GM12878 (cell line): ENCODE results near the gene CYP2U1. TPM values are rescaled to one million over a fixed set of nuclear protein-coding genes. Genes with fewer than 3 reads are reported as not detected.

ENCODE experiments used
- ATF7 ChIP-seq: fragments of 450-650 bp; IDR thresholded peaks from 2 replicates; pipeline ENCODE4 v1.6.1; 2016; ENCODE audit warnings: low read depth, mild to moderate bottlenecking
- EP300 ChIP-seq, 2 experiments: fragments of 150-350 bp in 1 of 2; IDR thresholded peaks; 2 replicates each; pipeline ENCODE4 v1.6.1; 2011 to 2012; ENCODE audit warnings: low read depth in 2 of 2, low read length in 2 of 2, borderline replicate concordance in 1 of 2, improper control_type of control experiment in 1 of 2, inconsistent platforms in 1 of 2; ENCODE audit not compliant: control insufficient read depth in 1 of 2
- FOXK2 ChIP-seq: fragments of 450-650 bp; IDR thresholded peaks from 2 replicates; pipeline ENCODE4 v1.6.1; 2017; ENCODE audit warnings: mild to moderate bottlenecking, moderate library complexity
- FOXM1 ChIP-seq: IDR thresholded peaks from 2 replicates; pipeline ENCODE4 v1.6.1; 2012; ENCODE audit warnings: low read depth, mild to moderate bottlenecking, inconsistent platforms, low read length, moderate library complexity
- RAD21 ChIP-seq: IDR thresholded peaks from 2 replicates; pipeline ENCODE4 v1.6.1; 2011; ENCODE audit warnings: mild to moderate bottlenecking, low read depth, low read length, moderate library complexity; ENCODE audit not compliant: insufficient read depth
- RUNX3 ChIP-seq: IDR thresholded peaks from 2 replicates; pipeline ENCODE4 v1.6.1; 2012; ENCODE audit warnings: low read length, inconsistent platforms
- SP1 ChIP-seq: IDR thresholded peaks from one replicate; pipeline ENCODE4 v1.6.1; 2011; ENCODE audit warnings: low read depth, low read length
- TCF12 ChIP-seq: IDR thresholded peaks from 2 replicates; pipeline ENCODE4 v1.6.1; 2011; ENCODE audit warnings: low read depth, mild to moderate bottlenecking, low read length
- TCF3 ChIP-seq: IDR thresholded peaks from 2 replicates; pipeline ENCODE4 v1.6.1; 2012; ENCODE audit warnings: low read depth, mild to moderate bottlenecking, low read length, borderline replicate concordance; ENCODE audit not compliant: insufficient read depth
- polyA plus RNA-seq, 11 experiments: library from polyadenylated mRNA; depleted of rRNA in 4 of 11; unstranded in 6 of 11; stranded (reverse) in 5 of 11; fragments of >200 nt; fragmentation: Nextera tagmentation in 4 of 11; fragmentation: Illumina TruSeq in 1 of 11; extraction: Ambion mirVana in 4 of 11; extraction: Trizol in 1 of 11; gene quantifications; 1 replicate in 1 of 11; 2 replicates in 10 of 11; pipeline versions ENCODE4 v1.2.1 to v1.2.3, GENCODE V29; 2011 to 2016; ENCODE audit warnings: inconsistent platforms in 2 of 11, missing spikeins in 2 of 11, low read depth in 1 of 11
- total RNA-seq, 4 experiments: library from RNA; depleted of rRNA in 3 of 4; stranded (reverse); fragments of >200 nt in 3 of 4; fragmentation: Illumina TruSeq in 1 of 4; extraction: Trizol in 1 of 4; gene quantifications; 2 replicates each; pipeline versions ENCODE4 v1.2.1 to v1.2.3, GENCODE V29; 2013 to 2021
- TF ChIP-seq, protein P1 (sequence below): fragments of 450-650 bp; IDR thresholded peaks from 2 replicates; pipeline ENCODE4 v1.6.1; 2016; ENCODE audit warnings: mild to moderate bottlenecking, moderate library complexity, borderline replicate concordance
- TF ChIP-seq, protein P2 (sequence below): fragments of 450-650 bp; IDR thresholded peaks from 2 replicates; pipeline ENCODE4 v1.6.1; 2017; ENCODE audit warnings: mild to moderate bottlenecking
- TF ChIP-seq, protein P3 (sequence below): IDR thresholded peaks from 2 replicates; pipeline ENCODE4 v1.6.1; 2012; ENCODE audit warnings: mild to moderate bottlenecking, low read depth, low read length
- TF ChIP-seq, protein P4 (sequence below): IDR thresholded peaks from 2 replicates; pipeline ENCODE4 v1.6.1; 2011; ENCODE audit warnings: low read depth, low read length, improper control_type of control experiment, borderline replicate concordance
- TF ChIP-seq, protein P5 (sequence below): fragments of 450-650 bp; IDR thresholded peaks from 2 replicates; pipeline ENCODE4 v1.6.1; 2017; ENCODE audit warnings: antibody characterized with exemption, mild to moderate bottlenecking, moderate library complexity
- TF ChIP-seq, protein P6 (sequence below): fragments of 450-650 bp; IDR thresholded peaks from 2 replicates; pipeline ENCODE4 v1.6.1; 2016; ENCODE audit warnings: mild to moderate bottlenecking

Gene CYP2U1
- total and polyA plus RNA-seq, 10 of the 15 experiments (the other 5 are each of a cell fraction or from before 2014, with no cell fraction given), result 0.41 to 3.4 (median 2.9) TPM

DNA sequence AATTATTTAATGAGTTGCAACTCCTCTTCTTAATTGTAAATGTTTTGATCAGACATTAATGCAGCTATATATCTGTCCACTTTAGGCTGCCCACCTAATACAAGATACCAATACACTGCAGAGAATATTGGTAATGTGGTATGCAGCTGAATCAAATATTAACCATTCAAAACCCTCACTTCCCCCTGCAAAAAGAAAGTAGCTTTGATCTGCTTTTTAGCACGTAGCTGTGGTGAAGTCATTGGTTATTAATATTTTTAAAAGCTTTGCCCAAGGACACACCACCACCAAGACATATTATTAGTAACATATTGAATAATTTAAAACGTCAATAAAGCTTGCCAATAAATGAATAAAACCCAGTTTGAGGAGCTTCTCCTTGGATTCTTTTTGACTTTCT, 28.6 kb upstream of the CYP2U1 start (continued):
- TF ChIP-seq, protein P1, sequence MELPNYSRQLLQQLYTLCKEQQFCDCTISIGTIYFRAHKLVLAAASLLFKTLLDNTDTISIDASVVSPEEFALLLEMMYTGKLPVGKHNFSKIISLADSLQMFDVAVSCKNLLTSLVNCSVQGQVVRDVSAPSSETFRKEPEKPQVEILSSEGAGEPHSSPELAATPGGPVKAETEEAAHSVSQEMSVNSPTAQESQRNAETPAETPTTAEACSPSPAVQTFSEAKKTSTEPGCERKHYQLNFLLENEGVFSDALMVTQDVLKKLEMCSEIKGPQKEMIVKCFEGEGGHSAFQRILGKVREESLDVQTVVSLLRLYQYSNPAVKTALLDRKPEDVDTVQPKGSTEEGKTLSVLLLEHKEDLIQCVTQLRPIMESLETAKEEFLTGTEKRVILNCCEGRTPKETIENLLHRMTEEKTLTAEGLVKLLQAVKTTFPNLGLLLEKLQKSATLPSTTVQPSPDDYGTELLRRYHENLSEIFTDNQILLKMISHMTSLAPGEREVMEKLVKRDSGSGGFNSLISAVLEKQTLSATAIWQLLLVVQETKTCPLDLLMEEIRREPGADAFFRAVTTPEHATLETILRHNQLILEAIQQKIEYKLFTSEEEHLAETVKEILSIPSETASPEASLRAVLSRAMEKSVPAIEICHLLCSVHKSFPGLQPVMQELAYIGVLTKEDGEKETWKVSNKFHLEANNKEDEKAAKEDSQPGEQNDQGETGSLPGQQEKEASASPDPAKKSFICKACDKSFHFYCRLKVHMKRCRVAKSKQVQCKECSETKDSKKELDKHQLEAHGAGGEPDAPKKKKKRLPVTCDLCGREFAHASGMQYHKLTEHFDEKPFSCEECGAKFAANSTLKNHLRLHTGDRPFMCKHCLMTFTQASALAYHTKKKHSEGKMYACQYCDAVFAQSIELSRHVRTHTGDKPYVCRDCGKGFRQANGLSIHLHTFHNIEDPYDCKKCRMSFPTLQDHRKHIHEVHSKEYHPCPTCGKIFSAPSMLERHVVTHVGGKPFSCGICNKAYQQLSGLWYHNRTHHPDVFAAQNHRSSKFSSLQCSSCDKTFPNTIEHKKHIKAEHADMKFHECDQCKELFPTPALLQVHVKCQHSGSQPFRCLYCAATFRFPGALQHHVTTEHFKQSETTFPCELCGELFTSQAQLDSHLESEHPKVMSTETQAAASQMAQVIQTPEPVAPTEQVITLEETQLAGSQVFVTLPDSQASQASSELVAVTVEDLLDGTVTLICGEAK, result no peak
- no peak for TF ChIP-seq TCF12
- TF ChIP-seq FOXM1, result no peak
- TF ChIP-seq, protein P2, sequence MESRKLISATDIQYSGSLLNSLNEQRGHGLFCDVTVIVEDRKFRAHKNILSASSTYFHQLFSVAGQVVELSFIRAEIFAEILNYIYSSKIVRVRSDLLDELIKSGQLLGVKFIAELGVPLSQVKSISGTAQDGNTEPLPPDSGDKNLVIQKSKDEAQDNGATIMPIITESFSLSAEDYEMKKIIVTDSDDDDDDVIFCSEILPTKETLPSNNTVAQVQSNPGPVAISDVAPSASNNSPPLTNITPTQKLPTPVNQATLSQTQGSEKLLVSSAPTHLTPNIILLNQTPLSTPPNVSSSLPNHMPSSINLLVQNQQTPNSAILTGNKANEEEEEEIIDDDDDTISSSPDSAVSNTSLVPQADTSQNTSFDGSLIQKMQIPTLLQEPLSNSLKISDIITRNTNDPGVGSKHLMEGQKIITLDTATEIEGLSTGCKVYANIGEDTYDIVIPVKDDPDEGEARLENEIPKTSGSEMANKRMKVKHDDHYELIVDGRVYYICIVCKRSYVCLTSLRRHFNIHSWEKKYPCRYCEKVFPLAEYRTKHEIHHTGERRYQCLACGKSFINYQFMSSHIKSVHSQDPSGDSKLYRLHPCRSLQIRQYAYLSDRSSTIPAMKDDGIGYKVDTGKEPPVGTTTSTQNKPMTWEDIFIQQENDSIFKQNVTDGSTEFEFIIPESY, result no peak
- TF ChIP-seq SP1, result no peak
- TF ChIP-seq, protein P3, sequence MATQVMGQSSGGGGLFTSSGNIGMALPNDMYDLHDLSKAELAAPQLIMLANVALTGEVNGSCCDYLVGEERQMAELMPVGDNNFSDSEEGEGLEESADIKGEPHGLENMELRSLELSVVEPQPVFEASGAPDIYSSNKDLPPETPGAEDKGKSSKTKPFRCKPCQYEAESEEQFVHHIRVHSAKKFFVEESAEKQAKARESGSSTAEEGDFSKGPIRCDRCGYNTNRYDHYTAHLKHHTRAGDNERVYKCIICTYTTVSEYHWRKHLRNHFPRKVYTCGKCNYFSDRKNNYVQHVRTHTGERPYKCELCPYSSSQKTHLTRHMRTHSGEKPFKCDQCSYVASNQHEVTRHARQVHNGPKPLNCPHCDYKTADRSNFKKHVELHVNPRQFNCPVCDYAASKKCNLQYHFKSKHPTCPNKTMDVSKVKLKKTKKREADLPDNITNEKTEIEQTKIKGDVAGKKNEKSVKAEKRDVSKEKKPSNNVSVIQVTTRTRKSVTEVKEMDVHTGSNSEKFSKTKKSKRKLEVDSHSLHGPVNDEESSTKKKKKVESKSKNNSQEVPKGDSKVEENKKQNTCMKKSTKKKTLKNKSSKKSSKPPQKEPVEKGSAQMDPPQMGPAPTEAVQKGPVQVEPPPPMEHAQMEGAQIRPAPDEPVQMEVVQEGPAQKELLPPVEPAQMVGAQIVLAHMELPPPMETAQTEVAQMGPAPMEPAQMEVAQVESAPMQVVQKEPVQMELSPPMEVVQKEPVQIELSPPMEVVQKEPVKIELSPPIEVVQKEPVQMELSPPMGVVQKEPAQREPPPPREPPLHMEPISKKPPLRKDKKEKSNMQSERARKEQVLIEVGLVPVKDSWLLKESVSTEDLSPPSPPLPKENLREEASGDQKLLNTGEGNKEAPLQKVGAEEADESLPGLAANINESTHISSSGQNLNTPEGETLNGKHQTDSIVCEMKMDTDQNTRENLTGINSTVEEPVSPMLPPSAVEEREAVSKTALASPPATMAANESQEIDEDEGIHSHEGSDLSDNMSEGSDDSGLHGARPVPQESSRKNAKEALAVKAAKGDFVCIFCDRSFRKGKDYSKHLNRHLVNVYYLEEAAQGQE, result no peak
- no peak for TF ChIP-seq TCF3
- peak; percentile 57 for TF ChIP-seq ATF7
- 0 out of 4 replicates have a peak, but pooled peaks of 1 of the 2 experiments have one; percentile 34 for TF ChIP-seq EP300 (IDR thresholded peaks at IDR 0.05; ENCODE audit: borderline replicate concordance in 1 of 2, control insufficient read depth in 1 of 2, low read depth in 2 of 2, low read length in 2 of 2)
- TF ChIP-seq FOXK2, result no peak
- TF ChIP-seq, protein P4, sequence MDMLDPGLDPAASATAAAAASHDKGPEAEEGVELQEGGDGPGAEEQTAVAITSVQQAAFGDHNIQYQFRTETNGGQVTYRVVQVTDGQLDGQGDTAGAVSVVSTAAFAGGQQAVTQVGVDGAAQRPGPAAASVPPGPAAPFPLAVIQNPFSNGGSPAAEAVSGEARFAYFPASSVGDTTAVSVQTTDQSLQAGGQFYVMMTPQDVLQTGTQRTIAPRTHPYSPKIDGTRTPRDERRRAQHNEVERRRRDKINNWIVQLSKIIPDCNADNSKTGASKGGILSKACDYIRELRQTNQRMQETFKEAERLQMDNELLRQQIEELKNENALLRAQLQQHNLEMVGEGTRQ, result no peak
- TF ChIP-seq RUNX3, result peak; percentile 40; the same call in 1 of the 2 replicates
- TF ChIP-seq, protein P5, sequence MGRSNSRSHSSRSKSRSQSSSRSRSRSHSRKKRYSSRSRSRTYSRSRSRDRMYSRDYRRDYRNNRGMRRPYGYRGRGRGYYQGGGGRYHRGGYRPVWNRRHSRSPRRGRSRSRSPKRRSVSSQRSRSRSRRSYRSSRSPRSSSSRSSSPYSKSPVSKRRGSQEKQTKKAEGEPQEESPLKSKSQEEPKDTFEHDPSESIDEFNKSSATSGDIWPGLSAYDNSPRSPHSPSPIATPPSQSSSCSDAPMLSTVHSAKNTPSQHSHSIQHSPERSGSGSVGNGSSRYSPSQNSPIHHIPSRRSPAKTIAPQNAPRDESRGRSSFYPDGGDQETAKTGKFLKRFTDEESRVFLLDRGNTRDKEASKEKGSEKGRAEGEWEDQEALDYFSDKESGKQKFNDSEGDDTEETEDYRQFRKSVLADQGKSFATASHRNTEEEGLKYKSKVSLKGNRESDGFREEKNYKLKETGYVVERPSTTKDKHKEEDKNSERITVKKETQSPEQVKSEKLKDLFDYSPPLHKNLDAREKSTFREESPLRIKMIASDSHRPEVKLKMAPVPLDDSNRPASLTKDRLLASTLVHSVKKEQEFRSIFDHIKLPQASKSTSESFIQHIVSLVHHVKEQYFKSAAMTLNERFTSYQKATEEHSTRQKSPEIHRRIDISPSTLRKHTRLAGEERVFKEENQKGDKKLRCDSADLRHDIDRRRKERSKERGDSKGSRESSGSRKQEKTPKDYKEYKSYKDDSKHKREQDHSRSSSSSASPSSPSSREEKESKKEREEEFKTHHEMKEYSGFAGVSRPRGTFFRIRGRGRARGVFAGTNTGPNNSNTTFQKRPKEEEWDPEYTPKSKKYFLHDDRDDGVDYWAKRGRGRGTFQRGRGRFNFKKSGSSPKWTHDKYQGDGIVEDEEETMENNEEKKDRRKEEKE, result no peak
- no peak for TF ChIP-seq RAD21
- TF ChIP-seq, protein P6, sequence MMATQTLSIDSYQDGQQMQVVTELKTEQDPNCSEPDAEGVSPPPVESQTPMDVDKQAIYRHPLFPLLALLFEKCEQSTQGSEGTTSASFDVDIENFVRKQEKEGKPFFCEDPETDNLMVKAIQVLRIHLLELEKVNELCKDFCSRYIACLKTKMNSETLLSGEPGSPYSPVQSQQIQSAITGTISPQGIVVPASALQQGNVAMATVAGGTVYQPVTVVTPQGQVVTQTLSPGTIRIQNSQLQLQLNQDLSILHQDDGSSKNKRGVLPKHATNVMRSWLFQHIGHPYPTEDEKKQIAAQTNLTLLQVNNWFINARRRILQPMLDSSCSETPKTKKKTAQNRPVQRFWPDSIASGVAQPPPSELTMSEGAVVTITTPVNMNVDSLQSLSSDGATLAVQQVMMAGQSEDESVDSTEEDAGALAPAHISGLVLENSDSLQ, result no peak
